Stimulated activated CD4-positive, alpha-beta T cell treated with anti-CD3 and anti-CD28 coated beads, Interleukin-15, amount 100 ng/mL, for 24 hours (primary cell): Measurements from ENCODE around the gene FAF1.

Source experiments
- DNase-seq: peaks from one replicate; pipeline ENCODE4 v3.0.0-alpha.2; 2020

FAF1 gene

GRCh38 chr1:50693829-50694228 is 266.2 kb downstream of the FAF1 start:
- DNase-seq: no peak

- DNase-seq: no peak
Measured at GRCh38 chr1:50684185-50684584, 275.9 kb downstream of the FAF1 start.

- DNase-seq: no peak
Measured at GRCh38 chr1:50681931-50682330, 278.1 kb downstream of the FAF1 start.

GRCh38 chr1:50667710-50668356 is 292.2 kb downstream of the FAF1 start:
- no peak for DNase-seq

- DNase-seq: no peak
Measured at GRCh38 chr1:50667272-50667671, 292.8 kb downstream of the FAF1 start.

GRCh38 chr1:50666849-50667248 is 293.2 kb downstream of the FAF1 start:
- no peak for DNase-seq

GRCh38 chr1:50665413-50665812 is 294.7 kb downstream of the FAF1 start:
- no peak for DNase-seq

- no peak for DNase-seq
Measured at GRCh38 chr1:50661626-50662025, 298.4 kb downstream of the FAF1 start.

GRCh38 chr1:50659107-50659662 is 300.9 kb downstream of the FAF1 start:
- DNase-seq: no peak

- DNase-seq: no peak
Measured at GRCh38 chr1:50658459-50659076, 301.5 kb downstream of the FAF1 start.

- DNase-seq: no peak
Measured at GRCh38 chr1:50656931-50657330, 303.1 kb downstream of the FAF1 start.

GRCh38 chr1:50651476-50652263 is 308.4 kb downstream of the FAF1 start:
- no peak for DNase-seq

- no peak for DNase-seq
Measured at GRCh38 chr1:50646526-50646925, 313.5 kb downstream of the FAF1 start.

GRCh38 chr1:50645139-50645538 is 314.9 kb downstream of the FAF1 start:
- DNase-seq: no peak

- DNase-seq: no peak
Measured at GRCh38 chr1:50644447-50645105, 315.5 kb downstream of the FAF1 start.

- no peak for DNase-seq
Measured at GRCh38 chr1:50637460-50637859, 322.6 kb downstream of the FAF1 start.

- no peak for DNase-seq
Measured at GRCh38 chr1:50634251-50634650, 325.8 kb downstream of the FAF1 start.

- no peak for DNase-seq
Measured at GRCh38 chr1:50633465-50633864, 326.6 kb downstream of the FAF1 start.

- DNase-seq: no peak
Measured at GRCh38 chr1:50631161-50631560, 328.9 kb downstream of the FAF1 start.

GRCh38 chr1:50622259-50622658 is 337.8 kb downstream of the FAF1 start:
- DNase-seq: no peak

GRCh38 chr1:50620680-50621329 is 339.3 kb downstream of the FAF1 start:
- DNase-seq: no peak

- DNase-seq: no peak
Measured at GRCh38 chr1:50615036-50615750, 344.9 kb downstream of the FAF1 start.
